GM19023 (cell line): ENCODE results near the gene NME9.

Experiments used
- ATAC-seq: cut with Tn5 transposase; IDR thresholded peaks from one replicate; pipeline ENCODE4 v1.9.1; 2021; ENCODE audit warnings: mild to moderate bottlenecking, moderate library complexity; ENCODE audit not compliant: unreplicated experiment

NME9 gene

DNA sequence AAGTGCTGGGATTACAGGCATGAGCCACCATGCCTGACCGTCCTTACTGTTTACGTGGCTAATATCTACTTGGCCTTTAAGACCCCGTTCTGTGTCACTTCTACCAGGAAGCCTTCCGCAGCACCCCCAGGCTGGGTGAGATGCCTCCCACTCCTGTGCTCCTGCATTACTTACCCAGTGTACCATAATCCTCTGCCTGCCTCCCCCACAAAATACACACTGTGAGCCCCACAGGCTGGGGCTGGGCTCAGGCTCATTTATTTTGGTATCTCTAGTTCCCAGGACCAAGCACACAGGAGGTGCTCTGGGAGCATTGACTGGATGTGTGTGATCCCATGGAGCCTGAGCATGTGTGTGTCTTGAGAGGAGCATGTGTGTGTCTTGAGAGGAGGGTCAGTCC, 33.7 kb upstream of the NME9 start:
- no peak for ATAC-seq

DNA sequence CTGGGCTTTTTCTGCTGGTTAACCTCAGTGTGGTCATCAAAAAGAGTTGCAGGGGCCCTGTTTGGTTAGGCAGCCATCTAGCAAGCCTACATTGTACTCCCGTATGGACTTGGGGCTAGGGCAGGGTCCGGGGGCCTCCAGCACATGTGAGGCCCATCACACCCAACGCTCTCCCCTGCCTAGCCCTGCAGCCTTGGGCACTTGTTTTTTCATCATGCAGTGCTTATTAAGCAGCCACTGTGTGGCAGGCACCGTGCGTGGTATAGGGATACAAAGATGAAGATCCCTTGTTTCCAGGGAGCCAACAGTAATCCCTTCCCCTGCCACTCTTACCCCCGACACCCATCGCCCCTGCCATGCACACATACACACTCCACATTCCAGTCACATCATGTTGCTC, 32.9 kb upstream of the NME9 start:
- no peak for ATAC-seq

DNA sequence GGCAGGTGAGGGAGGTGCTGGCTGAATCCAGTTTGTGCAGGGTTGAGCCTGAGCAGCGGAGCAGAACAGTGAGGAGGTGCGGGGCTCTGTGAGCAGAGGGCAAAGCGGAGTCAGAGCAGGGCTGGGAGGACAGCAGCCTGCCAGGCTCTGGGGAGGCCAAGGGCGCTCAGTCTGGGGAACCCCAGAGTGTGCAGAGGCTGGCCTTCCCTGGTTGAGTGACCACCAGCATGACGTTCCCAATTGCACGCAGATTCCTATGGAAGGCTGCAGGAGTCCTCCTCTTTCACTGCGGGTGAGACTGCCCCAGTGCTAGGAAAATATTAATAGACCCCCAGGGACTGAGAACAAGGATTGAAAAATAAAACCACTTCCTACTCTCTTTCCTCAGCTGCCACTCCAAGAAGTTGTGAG, 31.9 kb upstream of the NME9 start:
- no peak for ATAC-seq

DNA sequence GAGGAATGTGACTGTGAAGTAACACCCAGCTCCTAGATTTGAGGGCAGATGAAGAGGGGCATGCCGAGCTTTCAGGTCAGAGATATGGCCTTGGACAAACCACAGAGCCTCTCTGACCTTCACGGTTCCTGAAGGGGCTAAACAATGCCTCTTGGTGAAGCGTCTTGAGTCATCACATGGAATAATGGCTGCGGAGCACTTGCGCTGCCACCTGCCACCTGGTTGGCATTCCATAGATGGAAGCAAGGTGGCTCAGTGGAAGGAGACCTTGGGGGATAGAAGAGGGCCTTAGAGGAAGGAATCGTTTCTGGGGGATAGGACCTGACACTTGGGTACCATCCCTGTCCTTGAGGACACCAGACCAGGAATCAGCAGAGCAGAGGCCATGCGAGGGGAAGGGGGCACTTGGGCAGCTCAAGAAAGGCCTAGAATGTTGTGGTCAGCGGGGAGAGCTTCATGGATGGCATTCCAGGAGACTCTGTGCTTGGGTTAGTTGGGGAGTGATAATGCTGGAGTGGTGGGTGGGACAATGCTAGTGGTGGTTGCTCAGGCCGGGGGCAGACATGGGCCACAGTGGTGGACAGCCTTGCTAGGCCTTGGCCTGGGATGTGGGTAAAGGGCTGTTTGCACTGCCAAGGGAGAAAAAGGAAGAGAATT, 31.3 kb upstream of the NME9 start:
- no peak for ATAC-seq

DNA sequence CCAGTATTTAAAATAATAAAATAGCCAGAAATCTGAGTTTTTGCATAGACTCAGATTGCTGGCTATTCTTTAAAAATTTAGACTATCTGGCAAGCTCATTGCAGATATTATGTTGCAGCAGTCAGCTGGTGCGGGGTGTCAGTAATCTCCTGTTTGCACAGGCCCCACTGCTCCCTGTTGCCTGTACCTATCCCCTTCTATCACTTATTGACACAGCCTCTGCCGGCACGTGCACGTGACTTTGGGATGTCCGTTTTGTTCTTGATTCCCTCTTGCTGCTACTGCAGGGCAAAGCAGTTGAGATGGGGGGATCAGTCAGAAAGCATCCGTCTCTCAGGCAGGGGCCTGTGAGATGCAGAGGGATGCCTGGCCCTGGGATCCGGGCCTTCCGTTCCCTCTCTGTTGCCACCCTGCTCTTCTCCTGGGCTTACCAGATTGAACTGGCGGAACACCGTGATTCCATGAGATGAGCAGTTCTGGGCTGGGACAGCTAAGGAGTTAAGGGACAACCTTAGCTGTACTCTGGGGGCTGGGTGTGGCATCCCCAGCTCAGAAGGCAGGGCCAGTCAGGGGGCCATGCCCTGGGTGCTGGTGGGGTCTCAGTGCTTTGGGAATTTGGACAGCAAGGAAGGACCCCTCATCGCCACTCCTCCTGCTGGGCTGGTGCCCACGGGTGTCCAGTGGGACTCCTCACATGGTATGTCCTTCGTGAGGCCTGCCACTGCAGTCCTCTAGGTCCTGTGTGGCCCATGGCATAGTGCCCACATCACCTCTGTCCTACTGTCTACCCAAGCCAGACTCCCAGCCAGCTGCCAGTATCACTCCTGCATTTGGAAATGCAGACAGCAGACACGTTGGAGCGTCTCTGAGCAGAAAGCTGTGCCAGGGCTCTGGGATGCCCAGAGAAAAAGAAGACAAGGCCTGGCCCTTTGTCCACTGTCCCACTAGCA, 30.5 kb upstream of the NME9 start:
- no peak for ATAC-seq

DNA sequence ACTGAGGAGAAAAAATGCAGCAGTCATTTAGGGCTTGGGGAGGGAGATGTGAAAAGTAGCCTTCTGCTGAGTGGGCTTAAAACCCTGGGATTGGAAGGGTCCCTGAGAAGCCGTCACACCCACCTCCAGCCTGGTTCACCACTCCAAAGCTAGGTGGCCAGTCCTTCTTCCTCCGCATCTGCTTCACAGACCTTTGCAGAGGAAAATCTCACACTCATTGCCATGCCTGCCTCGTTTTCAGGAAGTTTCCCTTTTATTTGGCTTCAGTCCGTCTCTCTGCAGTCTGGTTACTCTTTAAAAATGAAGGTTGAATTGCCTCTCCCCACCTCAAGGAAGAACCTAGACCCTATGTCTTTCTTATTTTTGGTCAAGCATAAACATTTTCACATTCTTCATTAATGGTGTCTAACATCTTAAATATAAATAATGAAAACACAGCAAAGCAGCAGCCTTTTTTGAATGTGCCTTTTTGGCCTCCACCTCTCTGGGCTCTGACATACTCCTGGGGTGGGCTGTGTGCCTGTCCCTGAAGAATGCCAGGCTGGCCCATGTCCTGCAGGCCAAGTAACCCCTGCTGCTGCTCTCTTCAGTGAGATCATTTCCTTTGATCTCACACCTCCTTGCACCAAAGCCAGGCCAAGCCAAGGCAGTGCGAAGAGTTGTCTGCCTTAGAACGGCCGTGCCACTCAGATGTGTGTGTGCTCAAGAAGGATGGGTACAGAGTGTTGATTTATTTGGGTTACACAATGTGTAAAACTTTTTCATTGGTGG, 29.7 kb upstream of the NME9 start:
- ATAC-seq, result no peak

DNA sequence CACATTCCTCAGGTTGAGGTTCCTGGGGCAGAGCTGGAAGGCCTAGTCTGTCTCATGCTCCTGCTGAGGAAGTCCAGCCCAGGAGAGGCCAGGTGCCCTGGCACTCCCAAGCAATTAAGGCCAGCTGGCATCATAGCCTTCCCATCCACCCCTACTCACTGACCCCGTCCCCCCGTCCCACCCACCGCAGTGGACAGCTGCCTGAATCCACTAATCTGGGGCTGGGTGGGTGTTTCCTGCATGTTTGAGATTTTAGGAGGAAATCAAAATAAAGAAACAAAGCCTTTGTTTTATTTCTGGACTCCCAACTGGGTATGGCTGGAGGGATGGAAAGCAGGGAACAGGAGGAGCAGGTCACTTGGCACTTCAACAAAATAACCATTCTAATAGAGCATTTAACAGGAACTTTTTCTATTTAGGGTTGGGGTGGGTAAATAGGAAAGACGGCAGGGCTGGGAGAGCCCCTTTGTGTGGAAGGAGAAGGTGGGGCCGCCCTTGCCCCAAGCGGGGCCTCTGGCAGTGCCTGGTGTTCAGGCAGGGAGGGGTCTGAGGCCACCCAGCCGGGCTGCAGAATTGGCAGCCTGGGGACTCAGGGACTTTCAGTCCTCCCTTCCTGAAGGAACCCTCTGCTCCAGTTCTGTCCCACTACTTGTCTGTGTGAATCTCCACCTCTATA, 27.2 kb upstream of the NME9 start:
- ATAC-seq, result no peak

DNA sequence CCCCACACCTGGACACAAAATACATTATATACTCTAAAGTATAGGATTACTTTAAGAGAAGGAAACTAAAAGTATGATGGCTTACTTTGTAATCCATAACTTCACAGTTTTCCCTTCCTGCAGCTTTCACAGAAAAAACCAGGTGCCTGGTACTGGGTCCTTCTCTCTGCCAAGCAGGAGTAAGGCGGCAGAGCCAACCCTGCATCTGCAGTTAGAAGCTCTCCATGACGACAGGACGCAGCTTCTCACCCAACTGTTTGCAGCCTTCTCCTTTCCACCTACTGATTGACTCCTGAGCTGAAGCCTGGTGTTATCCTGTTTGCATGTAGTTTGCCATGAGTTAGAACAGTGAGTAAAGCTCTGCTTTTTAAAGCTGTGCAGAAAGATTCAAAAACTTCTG, 25.4 kb upstream of the NME9 start:
- ATAC-seq, result no peak

DNA sequence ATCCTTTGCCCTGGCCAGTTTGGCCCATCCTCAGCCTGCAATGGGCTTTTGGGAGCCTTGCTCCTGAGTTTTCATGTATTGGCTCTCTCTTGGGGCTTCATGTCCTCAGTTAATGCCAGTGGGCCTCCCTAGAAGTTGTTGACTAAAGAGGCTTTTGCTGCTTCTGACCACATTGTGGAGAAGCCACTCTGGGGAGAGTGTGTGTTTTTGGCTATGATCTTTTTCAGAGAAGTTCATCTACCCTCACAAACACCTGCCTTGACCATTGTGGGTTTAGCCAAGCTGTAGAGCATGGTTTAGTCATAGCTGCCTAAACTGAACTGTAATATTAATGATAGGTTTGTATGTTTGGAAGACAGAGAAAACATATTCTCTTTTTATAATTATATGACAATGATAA, 24.7 kb upstream of the NME9 start:
- ATAC-seq, result no peak

DNA sequence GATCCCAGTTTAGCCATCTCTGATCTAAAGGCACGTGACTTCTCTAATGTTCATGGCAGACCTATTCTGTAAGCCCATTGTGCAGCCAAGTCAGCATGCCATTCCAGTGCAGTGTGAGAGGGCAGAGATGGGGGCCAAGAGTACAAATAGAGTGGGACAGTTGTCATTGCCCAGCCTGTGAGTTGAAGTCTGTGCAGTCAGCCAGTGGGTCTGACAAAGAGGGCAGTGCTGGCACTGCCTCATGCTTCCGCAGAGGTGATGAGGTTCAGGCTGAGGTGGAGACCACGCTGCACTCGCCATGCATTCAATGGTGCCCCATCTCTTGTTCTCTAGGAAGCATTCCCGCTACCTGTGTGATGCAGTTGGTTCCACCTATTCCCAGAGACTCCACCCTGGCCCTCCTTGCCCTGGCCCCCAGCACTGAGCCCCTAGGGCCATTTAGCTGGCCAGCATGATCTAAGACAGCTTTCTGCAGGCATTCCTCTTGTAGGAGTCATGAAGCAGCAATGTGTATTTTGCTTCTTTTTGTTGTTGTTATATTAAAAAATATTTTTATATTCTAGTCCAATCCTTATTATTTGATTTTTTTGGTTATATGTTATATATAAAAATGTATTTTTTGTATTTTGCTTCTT, 22.4 kb upstream of the NME9 start:
- ATAC-seq, result no peak

DNA sequence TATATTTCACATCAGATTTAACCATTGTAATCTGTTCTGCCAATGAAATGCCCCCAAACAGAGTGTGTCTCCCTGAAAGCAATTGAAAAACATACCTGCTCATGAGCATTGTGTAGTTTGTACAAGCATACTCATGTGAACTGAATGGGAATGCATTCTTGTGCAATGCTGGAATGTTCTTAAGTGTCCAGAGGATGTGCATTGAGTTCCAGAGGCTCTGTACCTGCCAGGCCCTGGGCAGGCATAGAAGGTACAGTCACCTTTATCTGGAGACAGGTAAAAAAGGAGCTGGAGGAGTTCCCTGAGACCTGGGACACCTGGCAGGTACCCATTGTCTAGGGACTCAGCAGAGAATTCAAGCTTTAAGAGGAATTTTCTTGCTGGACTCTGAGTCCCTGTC, 21.5 kb upstream of the NME9 start:
- no peak for ATAC-seq

DNA sequence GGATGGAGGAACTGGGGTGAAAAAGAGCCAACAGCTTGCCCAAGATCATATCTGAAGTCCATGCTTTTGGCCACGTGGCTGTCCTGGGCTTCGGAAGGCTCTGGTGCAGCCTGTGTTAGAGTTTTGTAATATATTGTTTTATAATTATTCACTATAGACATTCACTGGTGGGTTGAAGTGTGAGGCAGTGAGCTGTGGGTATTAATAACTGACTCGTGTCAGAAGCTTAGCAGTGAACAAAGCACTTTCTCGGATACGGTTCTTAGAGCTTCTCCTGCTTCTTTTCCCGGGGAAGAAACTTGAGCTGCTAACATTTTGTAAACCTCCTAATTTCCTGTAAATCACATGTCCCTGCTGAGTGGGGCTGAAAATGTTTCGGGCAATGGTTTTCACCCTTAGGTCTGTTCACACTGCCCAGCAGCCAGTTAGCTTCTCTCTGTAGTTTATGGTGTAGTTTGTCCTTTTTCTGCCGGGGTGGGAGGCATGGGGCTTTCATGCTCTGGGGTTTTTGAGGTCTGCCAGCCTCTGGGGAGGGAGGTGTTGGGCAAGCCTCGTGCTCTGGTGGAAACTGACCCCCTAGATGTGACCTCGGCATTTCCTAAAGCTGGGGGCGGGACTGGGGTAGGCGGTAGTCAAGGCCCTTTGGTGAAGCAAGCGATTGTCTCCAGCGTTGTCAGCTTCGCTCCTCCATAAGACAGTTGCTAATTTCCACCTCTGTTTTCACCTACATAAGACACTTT, 20.4 kb upstream of the NME9 start:
- no peak for ATAC-seq

DNA sequence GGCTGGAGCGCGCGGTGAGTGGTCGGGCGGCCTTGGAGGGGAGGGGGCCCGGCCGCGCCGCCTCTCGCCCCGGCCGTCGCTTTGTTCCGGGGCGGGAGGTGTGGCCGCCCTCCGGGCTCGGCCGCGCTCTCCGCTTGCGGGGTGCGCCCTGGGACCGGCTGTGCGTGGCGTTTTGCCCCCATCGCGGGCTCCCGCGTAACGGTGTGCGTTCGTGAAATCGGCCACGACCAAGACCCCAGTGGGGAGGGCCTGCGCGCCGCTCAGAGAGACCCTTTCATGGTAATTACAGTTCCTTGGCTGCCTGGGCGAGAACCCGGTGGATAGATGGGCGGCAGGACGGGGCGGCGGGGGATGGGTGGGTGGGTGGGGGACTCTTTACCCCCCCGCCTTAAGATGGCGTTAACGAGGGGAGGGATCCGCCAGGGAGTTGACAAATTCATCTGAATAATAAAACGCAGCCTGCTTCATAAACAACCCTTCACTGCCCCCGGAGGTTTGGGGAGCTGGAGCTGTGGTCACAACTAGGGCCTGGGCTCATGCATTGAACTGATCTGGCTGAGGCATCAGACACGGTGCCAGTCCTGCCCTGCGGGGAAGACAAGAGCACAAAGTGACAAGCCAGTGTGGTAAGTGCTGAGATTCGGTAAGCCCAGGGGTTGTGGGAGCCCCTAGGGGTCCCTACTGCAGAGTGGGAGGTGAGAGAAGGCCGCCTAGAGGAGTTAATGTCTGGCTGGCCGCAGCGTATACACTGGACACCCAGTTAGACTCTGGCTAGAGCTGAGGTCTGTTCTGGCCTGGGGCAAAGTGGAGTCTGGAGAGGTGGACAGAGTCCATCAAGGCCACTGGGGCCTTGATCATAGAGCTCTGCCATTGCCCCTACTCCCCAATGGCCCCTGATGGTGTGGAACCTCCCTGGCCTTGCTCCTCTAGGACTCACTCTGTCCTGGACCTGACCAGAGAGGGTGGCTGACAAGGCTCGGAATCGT, 19.4 kb upstream of the NME9 start:
- ATAC-seq, result no peak

DNA sequence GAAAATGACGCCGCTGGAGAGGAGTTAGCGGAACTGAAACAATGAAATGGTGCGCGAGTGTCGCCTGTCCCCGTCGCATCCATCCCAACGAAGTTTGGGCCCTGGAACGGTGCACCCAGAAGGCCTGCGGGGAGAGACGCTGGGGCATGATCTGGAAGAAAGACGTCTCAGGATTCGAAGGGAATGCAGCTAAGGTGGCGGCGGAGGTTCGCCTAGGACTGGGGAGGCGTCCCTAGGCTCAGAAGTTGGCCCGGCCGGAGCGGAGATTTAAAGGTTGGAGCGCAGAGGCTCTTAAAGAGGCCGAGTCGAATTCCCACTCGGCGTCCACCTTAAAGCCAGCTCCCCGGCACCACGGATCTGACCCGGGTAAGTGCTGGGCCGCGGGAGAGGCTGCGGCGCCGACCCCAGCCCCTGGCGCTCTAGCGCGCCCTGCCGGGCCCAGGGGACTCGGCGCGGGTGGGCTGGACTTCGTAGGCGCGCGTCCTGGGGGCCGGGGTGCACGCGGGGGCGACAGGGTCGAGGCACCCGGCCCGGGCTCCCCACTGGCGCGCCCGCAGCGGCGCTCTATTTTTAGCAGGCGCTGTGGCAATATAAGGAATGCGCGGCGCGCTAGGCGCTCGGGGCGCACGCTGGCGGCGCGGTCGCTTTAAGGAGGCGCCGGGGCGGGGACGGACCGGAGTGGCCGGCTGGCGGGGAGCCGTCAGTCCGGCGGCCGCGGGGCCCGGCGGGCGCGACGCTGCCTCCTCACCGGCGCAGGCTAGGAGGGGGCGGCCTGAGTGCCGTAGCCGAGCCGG, 18.5 kb upstream of the NME9 start, which contains the start of gene MRAS:
Gene MRAS, plus strand, starts transcription at position 620 of the 794 bp plus-strand sequence. CDS start 24,305 bp downstream, outside the sequence.
- ATAC-seq, result no peak

DNA sequence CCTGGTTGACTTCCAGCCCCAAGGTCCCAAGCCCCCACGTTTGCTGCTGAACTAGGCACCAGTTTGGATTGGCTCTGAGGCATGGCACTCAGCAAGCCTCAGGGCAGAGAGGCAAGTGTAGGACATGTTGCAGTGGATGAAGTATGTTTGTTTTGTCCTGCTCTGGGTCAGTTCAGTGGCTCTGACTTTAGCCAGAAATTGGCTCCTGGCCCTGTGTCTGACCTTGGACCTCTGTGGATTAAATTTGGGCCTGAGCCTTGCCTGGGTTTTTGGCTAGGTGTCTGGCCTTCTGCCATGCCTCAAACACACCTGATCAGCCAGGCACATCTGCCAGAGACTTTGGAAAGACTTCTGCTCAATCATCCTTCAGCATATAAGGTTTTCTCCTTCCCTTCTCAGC, 15.1 kb upstream of the NME9 start:
- no peak for ATAC-seq

DNA sequence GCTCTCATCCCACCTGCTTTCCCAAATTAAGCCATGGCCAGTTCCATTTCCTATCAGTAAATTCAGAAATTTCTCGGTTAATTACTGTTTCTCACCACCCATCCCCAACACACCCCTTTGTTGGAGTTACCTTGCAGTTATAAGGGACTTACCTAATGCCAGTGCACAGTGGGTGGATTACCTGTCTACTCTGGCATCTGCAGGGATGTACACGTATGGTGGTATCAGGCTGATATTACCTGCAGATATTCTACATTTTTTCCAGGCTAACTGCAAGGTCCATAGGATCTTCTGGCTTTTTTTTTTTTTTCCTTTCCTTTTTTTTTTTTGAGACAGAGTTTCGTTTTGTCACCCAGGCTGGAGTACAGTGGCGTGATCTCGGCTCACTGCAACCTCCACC, 10.9 kb upstream of the NME9 start:
- no peak for ATAC-seq

DNA sequence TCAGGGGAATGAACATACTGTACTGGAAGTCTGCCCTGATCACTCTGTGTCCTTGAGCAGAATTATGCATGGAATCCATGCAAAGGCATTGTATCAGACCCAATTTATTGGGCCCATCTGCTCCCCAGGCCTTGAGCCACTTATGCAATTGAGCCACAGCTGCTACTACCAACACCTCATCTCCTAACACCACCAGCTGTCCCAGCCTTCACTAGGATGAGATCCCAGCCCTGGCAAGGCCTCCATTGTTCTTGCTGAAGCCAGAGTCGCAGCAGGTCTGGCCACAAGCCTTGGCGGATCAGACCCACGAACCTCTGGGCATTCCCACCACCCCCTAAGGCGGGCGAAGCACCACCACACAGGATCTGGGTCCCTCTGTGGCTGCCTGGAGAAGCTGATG, 9.2 kb upstream of the NME9 start:
- ATAC-seq, result no peak

DNA sequence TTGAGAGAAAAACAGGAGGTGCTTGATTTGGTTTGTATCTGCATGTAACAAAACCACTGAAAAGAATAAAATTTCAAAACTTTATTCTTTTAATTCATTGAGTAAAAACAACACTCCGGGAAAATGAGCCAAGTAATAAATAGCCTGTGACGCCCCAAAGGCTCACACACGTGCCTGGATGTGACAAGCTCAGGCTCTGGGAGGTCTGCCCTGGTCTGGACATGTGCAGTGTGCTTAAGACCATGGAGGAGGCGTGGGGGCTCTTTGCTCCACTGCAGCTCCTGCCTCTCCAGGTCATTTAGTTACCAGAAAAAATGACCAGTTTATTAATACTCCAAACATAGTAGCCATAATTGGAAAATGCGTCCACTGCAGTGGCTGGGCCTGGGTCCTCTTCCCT, 8.6 kb upstream of the NME9 start:
- ATAC-seq, result no peak
